GM23338 (cell line): ENCODE results near the gene RBPMS2. TPM values are rescaled to one million over a fixed set of nuclear protein-coding genes. Genes with fewer than 3 reads are reported as not detected.

ENCODE experiments used
- ATAC-seq: fragments of 200-7000 bp; cut with Tn5 transposase; 3 replicates; pipeline ENCODE4 v1.9.1; 2020
- DNase-seq: peaks from one replicate; pipeline ENCODE4 v3.0.0-alpha.2; 2015; ENCODE audit warnings: low spot score
- H2AFZ ChIP-seq: fragments of 200-600 bp; sonication (generic); 2 replicates; pipeline ENCODE4 v1.8.0; 2016; ENCODE audit warnings: antibody characterized with exemption, mild to moderate bottlenecking, moderate library complexity
- H3F3A ChIP-seq: fragments of 200-600 bp; sonication (generic); replicated peaks from 2 replicates; pipeline ENCODE4 v1.8.0; 2017; ENCODE audit warnings: antibody characterized with exemption, mixed run types, low read depth
- H3K27ac ChIP-seq: fragments of 200-600 bp; sonication (generic); 2 replicates; pipeline ENCODE4 v1.6.1; 2016; ENCODE audit warnings: low read depth
- H3K27me3 ChIP-seq: fragments of 200-600 bp; sonication (generic); 2 replicates; pipeline ENCODE4 v1.8.0; 2016; ENCODE audit warnings: mild to moderate bottlenecking, mixed run types, moderate library complexity; ENCODE audit not compliant: insufficient read depth
- H3K36me3 ChIP-seq: fragments of 200-600 bp; sonication (generic); 2 replicates; pipeline ENCODE4 v1.8.0; 2016; ENCODE audit warnings: mild to moderate bottlenecking; ENCODE audit not compliant: insufficient read depth
- H3K4me1 ChIP-seq: fragments of 200-600 bp; sonication (generic); 2 replicates; pipeline ENCODE4 v1.8.0; 2016; ENCODE audit warnings: mild to moderate bottlenecking, moderate library complexity; ENCODE audit not compliant: insufficient read depth
- H3K4me2 ChIP-seq: fragments of 200-600 bp; sonication (generic); 2 replicates; pipeline ENCODE4 v1.7.1; 2017; ENCODE audit warnings: mixed run types
- H3K4me3 ChIP-seq: fragments of 200-600 bp; sonication (generic); 2 replicates; pipeline ENCODE4 v1.6.1; 2016; ENCODE audit warnings: mixed run types
- H3K79me2 ChIP-seq: fragments of 200-600 bp; sonication (generic); replicated peaks from 2 replicates; pipeline ENCODE4 v1.8.0; 2017; ENCODE audit warnings: mild to moderate bottlenecking; ENCODE audit not compliant: insufficient read depth
- H3K9me2 ChIP-seq: fragments of 200-600 bp; sonication (generic); 2 replicates; pipeline ENCODE4 v1.8.0; 2017; ENCODE audit not compliant: insufficient read depth
- H4K20me1 ChIP-seq: fragments of 200-600 bp; sonication (generic); replicated peaks from 2 replicates; pipeline ENCODE4 v1.8.0; 2017; ENCODE audit warnings: mild to moderate bottlenecking; ENCODE audit not compliant: insufficient read depth
- H3K27ac Mint-ChIP-seq: 2 replicates; pipeline ENCODE4 v1.8.0; 2020; ENCODE audit warnings: inconsistent platforms, mild to moderate bottlenecking, moderate library complexity, mixed read lengths
- H3K27me3 Mint-ChIP-seq: 3 replicates; pipeline ENCODE4 v1.8.0; 2022; ENCODE audit warnings: low read depth, mild to moderate bottlenecking, moderate library complexity, mixed read lengths, inconsistent platforms; ENCODE audit not compliant: insufficient read depth, poor library complexity
- H3K36me3 Mint-ChIP-seq: 3 replicates; pipeline ENCODE4 v1.8.0; 2021; ENCODE audit warnings: low read depth, mild to moderate bottlenecking, inconsistent platforms, moderate library complexity, mixed read lengths
- H3K4me1 Mint-ChIP-seq: 3 replicates; pipeline ENCODE4 v1.8.0; 2020; ENCODE audit warnings: mild to moderate bottlenecking, inconsistent platforms, mixed read lengths
- H3K4me3 Mint-ChIP-seq: 3 replicates; pipeline ENCODE4 v1.8.0; 2021; ENCODE audit warnings: moderate library complexity, mild to moderate bottlenecking, inconsistent platforms, mixed read lengths
- H3K9me3 Mint-ChIP-seq: 3 replicates; pipeline ENCODE4 v1.8.0; 2020; ENCODE audit warnings: moderate library complexity, mild to moderate bottlenecking, inconsistent platforms, mixed read lengths
- CREB1 ChIP-seq: fragments of 250-450 bp; sonication (Bioruptor Pico); IDR thresholded peaks from 2 replicates; pipeline ENCODE4 v1.5.0; 2020; ENCODE audit warnings: low read depth, mild to moderate bottlenecking, moderate library complexity
- ETS1 ChIP-seq: IDR thresholded peaks from 2 replicates; pipeline ENCODE4 v1.6.1; 2016; ENCODE audit warnings: antibody characterized with exemption
- EZH2 ChIP-seq: fragments of 200-600 bp; sonication (generic); IDR thresholded peaks from one replicate; pipeline ENCODE4 v1.8.0; 2017; ENCODE audit warnings: antibody characterized with exemption, mild to moderate bottlenecking, low read depth; ENCODE audit not compliant: unreplicated experiment
- ZNF114 ChIP-seq: fragments of 250-450 bp; sonication (Bioruptor Pico); IDR thresholded peaks from 2 replicates; pipeline ENCODE4 v1.5.0; 2020; ENCODE audit warnings: mild to moderate bottlenecking, moderate library complexity
- ZNF331 ChIP-seq: fragments of 250-450 bp; sonication (Bioruptor Pico); IDR thresholded peaks from 2 replicates; pipeline ENCODE4 v1.5.0; 2020; ENCODE audit warnings: low read depth, mild to moderate bottlenecking, moderate library complexity
- ZNF462 ChIP-seq: fragments of 250-450 bp; sonication (Bioruptor Pico); IDR thresholded peaks from 2 replicates; pipeline ENCODE4 v1.5.0; 2020; ENCODE audit warnings: mild to moderate bottlenecking, moderate library complexity
- polyA plus RNA-seq: library from polyadenylated mRNA; unstranded; fragments of >200 nt; fragmentation: Nextera tagmentation; extraction: Ambion mirVana; gene quantifications from 2 replicates; pipeline ENCODE4 v1.2.1, GENCODE V29; 2016
- total RNA-seq: library from RNA; depleted of rRNA; stranded (reverse); fragments of >200 nt; shearing (Covaris generic); gene quantifications from 2 replicates; pipeline ENCODE4 v1.2.3, GENCODE V29; 2014

Gene RBPMS2
- total and polyA plus RNA-seq, 2 experiments from 2014 or later = 53.3 to 171 TPM

GRCh38 chr15:64693134-64693533, 82.3 kb downstream of the RBPMS2 start:
- TF ChIP-seq EZH2 = no peak
- Mint-ChIP-seq H3K4me1 (peaks cover 74% of the 10 kb centered on the region), H3K27ac (peak overlapping the region; percentile 57)

GRCh38 chr15:64691896-64692565, 83.4 kb downstream of the RBPMS2 start:
- Histone ChIP-seq H2AFZ (no peak overlapping the region), H3K4me2 (no peak overlapping the region), H3K27me3 (no peaks in the 10 kb centered on the region), H3K4me1 (peaks cover 39% of the 10 kb centered on the region), H3K36me3 (peaks cover 86% of the 10 kb centered on the region), H3K4me3 (no peak overlapping the region), H3F3A (peaks cover 85% of the 10 kb centered on the region), H3K9me2 (no peaks in the 10 kb centered on the region), H3K27ac (peak overlapping the region; percentile 79), H3K79me2 (peaks cover 67% of the 10 kb centered on the region), H4K20me1 (peaks cover 87% of the 10 kb centered on the region)
- Mint-ChIP-seq H3K27ac (peak overlapping the region; percentile 31), H3K4me3 (no peak overlapping the region), H3K9me3 (no peaks in the 10 kb centered on the region), H3K27me3 (peaks cover 33% of the 10 kb centered on the region), H3K4me1 (peaks cover 76% of the 10 kb centered on the region), H3K36me3 (peaks cover 100% of the 10 kb centered on the region)
- TF ChIP-seq ZNF114 (no peak), ZNF331 (CRISPR knock-in tag) (no peak), ETS1 (no peak), EZH2 (no peak), CREB1 (CRISPR knock-in tag) (no peak), ZNF462 (no peak)
- DNase-seq = no peak
- no peak for ATAC-seq

More at GRCh38 chr15:64693134-64693533, 82.3 kb downstream of the RBPMS2 start:
- Histone ChIP-seq H3K4me3 (no peak overlapping the region), H3F3A (peaks cover 76% of the 10 kb centered on the region), H3K27me3 (no peaks in the 10 kb centered on the region), H3K4me1 (peaks cover 40% of the 10 kb centered on the region), H3K4me2 (no peak overlapping the region), H2AFZ (no peak overlapping the region), H3K36me3 (peaks cover 76% of the 10 kb centered on the region), H4K20me1 (peaks cover 94% of the 10 kb centered on the region), H3K79me2 (peaks cover 78% of the 10 kb centered on the region), H3K27ac (peak overlapping the region; percentile 79; the same call in 1 of the 2 replicates), H3K9me2 (no peaks in the 10 kb centered on the region)
- peaks cover 98% of the 10 kb centered on the region for H3K36me3 Mint-ChIP-seq
- ATAC-seq (no peak), DNase-seq (no peak)
- H3K9me3 Mint-ChIP-seq = no peaks in the 10 kb centered on the region
- no peak overlapping the region for H3K4me3 Mint-ChIP-seq
- H3K27me3 Mint-ChIP-seq = peaks cover 27% of the 10 kb centered on the region
